ENCODE results near the gene NKAIN2.

- TF ChIP-seq CTCF (IDR thresholded peaks at IDR 0.05 in 4 of 5, conservative IDR thresholded peaks at IDR 0.05 in 1 of 5) (no peak), POLR2A (IDR thresholded peaks at IDR 0.05) (no peak)
Observed at GRCh38 chr6:124524491-124525200, 721.0 kb downstream of the NKAIN2 start.
